Peyer's patch (tissue), 4 donors: ENCODE data around the gene SKIC8. TPM values are rescaled to one million over a fixed set of nuclear protein-coding genes. Genes with fewer than 3 reads are reported as not detected.

Experiments used
- DNase-seq, 3 donors: peaks; one replicate each; pipeline ENCODE4 v3.0.0-alpha.2; 2017 to 2019
- H3K27ac ChIP-seq, 4 donors: fragments of 200-600 bp; sonication (generic); one replicate each; pipeline ENCODE4 v1.5.1; 2016 to 2019
- H3K27me3 ChIP-seq, 2 donors: fragments of 200-600 bp; sonication (generic); one replicate each; pipeline ENCODE4 v1.5.1; 2019
- H3K36me3 ChIP-seq, 3 donors: fragments of 200-600 bp; sonication (generic); one replicate each; pipeline ENCODE4 v1.5.1; 2016 to 2019
- H3K4me1 ChIP-seq, 4 donors: fragments of 200-600 bp; sonication (generic); one replicate each; pipeline ENCODE4 v1.5.1; 2016 to 2019
- H3K4me3 ChIP-seq, 4 donors: fragments of 200-600 bp; sonication (generic); 1 replicate in 3 of 4; 2 replicates in 1 of 4; pipeline ENCODE4 v1.5.1; 2016 to 2019; ENCODE audit warnings: mild to moderate bottlenecking in 1 of 4
- H3K9me3 ChIP-seq, 4 donors: fragments of 200-600 bp; sonication (generic); one replicate each; pipeline ENCODE4 v1.5.1; 2016 to 2019; ENCODE audit warnings: mild to moderate bottlenecking in 1 of 4
- POLR2A ChIP-seq, 2 donors: fragments of 450-650 bp; IDR thresholded peaks; one replicate each; pipeline ENCODE4 v1.5.1; 2017; ENCODE audit warnings: antibody characterized with exemption in 2 of 2, mild to moderate bottlenecking in 2 of 2, moderate library complexity in 2 of 2
- total RNA-seq, 4 donors: library from RNA; depleted of rRNA; stranded (reverse); fragments of >200 nt; gene quantifications; one replicate each; pipeline ENCODE4 v1.1.0, GENCODE V29; 2016
- TF ChIP-seq, protein P1 (sequence below), 6 experiments: fragments of 450-650 bp in 4 of 6; fragments of 200-600 bp in 2 of 6; sonication (generic) in 1 of 6; IDR thresholded peaks; one replicate each; pipeline ENCODE4 v1.5.1; 2017 to 2019; ENCODE audit warnings: antibody characterized with exemption in 6 of 6, mild to moderate bottlenecking in 3 of 6, moderate library complexity in 1 of 6

SKIC8 gene
- total RNA-seq, 4 donors from 2014 or later: 23.7 to 46.2 (median 43.7) TPM

- no peak for TF ChIP-seq POLR2A (IDR thresholded peaks at IDR 0.05)
- TF ChIP-seq, protein P1, sequence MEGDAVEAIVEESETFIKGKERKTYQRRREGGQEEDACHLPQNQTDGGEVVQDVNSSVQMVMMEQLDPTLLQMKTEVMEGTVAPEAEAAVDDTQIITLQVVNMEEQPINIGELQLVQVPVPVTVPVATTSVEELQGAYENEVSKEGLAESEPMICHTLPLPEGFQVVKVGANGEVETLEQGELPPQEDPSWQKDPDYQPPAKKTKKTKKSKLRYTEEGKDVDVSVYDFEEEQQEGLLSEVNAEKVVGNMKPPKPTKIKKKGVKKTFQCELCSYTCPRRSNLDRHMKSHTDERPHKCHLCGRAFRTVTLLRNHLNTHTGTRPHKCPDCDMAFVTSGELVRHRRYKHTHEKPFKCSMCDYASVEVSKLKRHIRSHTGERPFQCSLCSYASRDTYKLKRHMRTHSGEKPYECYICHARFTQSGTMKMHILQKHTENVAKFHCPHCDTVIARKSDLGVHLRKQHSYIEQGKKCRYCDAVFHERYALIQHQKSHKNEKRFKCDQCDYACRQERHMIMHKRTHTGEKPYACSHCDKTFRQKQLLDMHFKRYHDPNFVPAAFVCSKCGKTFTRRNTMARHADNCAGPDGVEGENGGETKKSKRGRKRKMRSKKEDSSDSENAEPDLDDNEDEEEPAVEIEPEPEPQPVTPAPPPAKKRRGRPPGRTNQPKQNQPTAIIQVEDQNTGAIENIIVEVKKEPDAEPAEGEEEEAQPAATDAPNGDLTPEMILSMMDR (IDR thresholded peaks at IDR 0.05): no peak
- Histone ChIP-seq H3K9me3 (no peaks in the 10 kb centered on the region), H3K27ac (peak overlapping the region in 1 of 4 donors; percentile 86), H3K36me3 (no peaks in the 10 kb centered on the region), H3K27me3 (no peaks in the 10 kb centered on the region), H3K4me1 (peaks cover 0 to 14% (median 4%) of the 10 kb centered on the region in 4 donors), H3K4me3 (no peak overlapping the region)
- DNase-seq: no peak
Measured at GRCh38 chr15:78263351-78263781, 36.0 kb downstream of the SKIC8 start.

GRCh38 chr15:78261062-78261461, 38.3 kb downstream of the SKIC8 start:
- Histone ChIP-seq H3K27ac (no peak overlapping the region), H3K27me3 (no peaks in the 10 kb centered on the region), H3K36me3 (no peaks in the 10 kb centered on the region), H3K4me3 (no peak overlapping the region), H3K9me3 (no peaks in the 10 kb centered on the region), H3K4me1 (peaks cover 0 to 14% (median 4%) of the 10 kb centered on the region in 4 donors)
- no peak for DNase-seq
- TF ChIP-seq POLR2A (IDR thresholded peaks at IDR 0.05): no peak
- TF ChIP-seq, protein P1 (IDR thresholded peaks at IDR 0.05): no peak

- H3K27ac ChIP-seq: no peak overlapping the region
- no peaks in the 10 kb centered on the region for H3K9me3 ChIP-seq
- TF ChIP-seq, protein P1 (IDR thresholded peaks at IDR 0.05): no peak
- TF ChIP-seq POLR2A (IDR thresholded peaks at IDR 0.05): no peak
- H3K36me3 ChIP-seq: no peaks in the 10 kb centered on the region
- no peaks in the 10 kb centered on the region for H3K27me3 ChIP-seq
- peaks cover 0 to 10% (median 4%) of the 10 kb centered on the region in 4 donors for H3K4me1 ChIP-seq
- DNase-seq: no peak
- no peak overlapping the region for H3K4me3 ChIP-seq
Measured at GRCh38 chr15:78260489-78260888, 38.9 kb downstream of the SKIC8 start.

DNA sequence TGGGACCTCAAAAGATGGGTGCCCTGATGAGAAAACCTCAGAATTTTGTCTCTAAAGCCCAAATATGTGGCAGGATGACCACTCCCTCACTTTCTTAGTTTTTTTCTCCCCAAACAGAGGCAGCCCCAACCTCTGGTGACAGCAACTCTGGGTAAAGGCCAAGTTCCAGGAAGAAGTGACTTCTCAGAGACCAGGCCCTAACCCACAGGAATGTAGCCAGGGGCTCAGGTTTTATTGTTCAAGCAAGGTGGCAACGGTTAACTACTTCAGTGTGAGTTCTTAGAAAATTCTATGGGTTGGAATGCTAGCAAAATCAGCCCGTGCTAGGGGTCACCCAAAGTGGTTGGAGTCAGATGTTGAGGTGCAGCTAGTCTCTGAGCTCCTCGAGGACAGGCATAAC, 40.2 kb downstream of the SKIC8 start:
- no peak overlapping the region for H3K4me3 ChIP-seq
- H3K4me1 ChIP-seq: peaks cover 0 to 7% (median 0%) of the 10 kb centered on the region in 4 donors
- TF ChIP-seq POLR2A (IDR thresholded peaks at IDR 0.05): no peak
- TF ChIP-seq, protein P1 (IDR thresholded peaks at IDR 0.05): no peak
- no peaks in the 10 kb centered on the region for H3K27me3 ChIP-seq
- H3K9me3 ChIP-seq: no peaks in the 10 kb centered on the region
- DNase-seq: no peak
- H3K27ac ChIP-seq: no peak overlapping the region
- no peaks in the 10 kb centered on the region for H3K36me3 ChIP-seq

- H3K36me3 ChIP-seq: no peaks in the 10 kb centered on the region
- no peak overlapping the region for H3K4me3 ChIP-seq
- H3K27ac ChIP-seq: no peak overlapping the region
- no peaks in the 10 kb centered on the region for H3K9me3 ChIP-seq
- H3K4me1 ChIP-seq: no peaks in the 10 kb centered on the region
- no peaks in the 10 kb centered on the region for H3K27me3 ChIP-seq
- no peak for DNase-seq
- no peak for TF ChIP-seq POLR2A (IDR thresholded peaks at IDR 0.05)
- TF ChIP-seq, protein P1 (IDR thresholded peaks at IDR 0.05): no peak
Measured at GRCh38 chr15:78257681-78258080, 41.7 kb downstream of the SKIC8 start.

DNA sequence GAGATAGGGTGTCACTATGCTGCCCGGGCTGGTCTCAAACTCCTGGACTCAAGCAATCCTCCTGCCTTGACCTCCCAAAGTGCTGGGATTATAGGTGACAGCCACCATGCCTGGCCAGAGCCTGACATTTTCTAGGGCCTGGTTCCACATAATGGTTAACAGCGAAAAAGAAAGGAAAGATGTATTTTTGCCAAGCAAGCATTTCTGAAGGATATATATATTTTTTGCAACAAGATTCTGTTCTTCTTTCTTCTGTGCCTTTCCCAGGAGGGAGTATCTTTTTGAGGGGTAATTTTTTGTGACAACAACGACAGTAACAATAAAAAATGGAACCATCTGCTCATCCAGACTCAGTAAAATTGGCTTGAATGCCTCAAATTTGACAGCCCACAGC, 43.4 kb downstream of the SKIC8 start:
- Histone ChIP-seq H3K4me1 (no peaks in the 10 kb centered on the region), H3K4me3 (no peak overlapping the region), H3K27me3 (no peaks in the 10 kb centered on the region), H3K36me3 (no peaks in the 10 kb centered on the region), H3K27ac (no peak overlapping the region), H3K9me3 (no peaks in the 10 kb centered on the region)
- no peak for DNase-seq
- TF ChIP-seq, protein P1 (IDR thresholded peaks at IDR 0.05): no peak
- no peak for TF ChIP-seq POLR2A (IDR thresholded peaks at IDR 0.05)
